Measurements from ENCODE around the gene CAMTA2. TPM values are rescaled to one million over a fixed set of nuclear protein-coding genes. Genes with fewer than 3 reads are reported as not detected.

The CAMTA2 gene
- total and polyA plus RNA-seq, 2 donors from 2014 or later: 40.1 to 47.1 TPM

DNA sequence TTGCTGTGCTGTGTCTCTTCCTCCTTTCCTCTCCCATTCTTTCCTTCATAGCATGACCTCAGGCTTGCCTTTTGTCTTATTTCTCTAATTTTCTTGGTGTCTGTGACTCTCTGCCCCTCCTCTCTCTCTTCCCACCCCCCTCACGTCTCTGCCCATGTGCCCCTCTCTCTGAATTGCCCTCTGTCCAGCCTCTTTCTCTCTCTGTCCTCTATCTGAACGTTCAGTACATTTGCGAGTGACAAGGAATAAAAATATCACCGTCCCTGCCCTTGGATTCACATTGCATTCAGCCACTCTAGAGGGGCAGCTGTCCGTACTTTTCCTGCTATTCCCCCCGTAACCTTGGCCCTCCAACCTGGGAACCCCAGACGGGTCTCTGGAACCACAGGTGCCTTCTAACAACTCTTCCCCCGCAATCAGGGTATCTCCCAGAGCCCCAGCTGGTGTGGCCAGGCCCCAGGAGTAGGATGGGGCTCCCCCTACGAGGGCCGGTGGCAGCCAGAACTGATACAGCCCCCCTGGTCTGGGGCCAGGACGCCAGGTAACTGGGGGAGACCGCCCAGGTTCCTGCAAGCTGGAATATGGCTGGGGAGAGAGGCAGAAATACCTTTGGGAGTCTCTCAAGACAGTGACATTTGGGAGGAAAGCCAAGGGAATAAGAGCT, 12.1 kb upstream of the CAMTA2 start:
- Histone ChIP-seq H3K9me3 (ENCODE audit: control insufficient read depth in 2 of 3, insufficient read depth in 1 of 3, low read length in 3 of 3) (no peaks in the 10 kb centered on the region), H3K4me1 (ENCODE audit: control insufficient read depth in 2 of 3, insufficient read depth in 2 of 3, low read depth in 1 of 3, low read length in 3 of 3) (peaks cover 0 to 20% (median 4%) of the 10 kb centered on the region in 3 donors), H3K27me3 (ENCODE audit: control insufficient read depth, insufficient read depth, low read length) (no peaks in the 10 kb centered on the region), H3K27ac (ENCODE audit: low read depth in 2 of 2, low read length in 2 of 2) (peak overlapping the region in 1 of 2 donors; percentile 8), H3K36me3 (ENCODE audit: control insufficient read depth in 2 of 3, insufficient read depth in 3 of 3, low read length in 3 of 3) (peaks cover 2 to 32% (median 26%) of the 10 kb centered on the region in 3 donors), H3K4me3 (ENCODE audit: low read length in 3 of 3) (peak overlapping the region in 2 of 3 donors; percentile 69 to 91), H3K9ac (ENCODE audit: low read length in 3 of 3) (peak overlapping the region in 2 of 3 donors; percentile 18 to 43)
- TF ChIP-seq, protein P1, sequence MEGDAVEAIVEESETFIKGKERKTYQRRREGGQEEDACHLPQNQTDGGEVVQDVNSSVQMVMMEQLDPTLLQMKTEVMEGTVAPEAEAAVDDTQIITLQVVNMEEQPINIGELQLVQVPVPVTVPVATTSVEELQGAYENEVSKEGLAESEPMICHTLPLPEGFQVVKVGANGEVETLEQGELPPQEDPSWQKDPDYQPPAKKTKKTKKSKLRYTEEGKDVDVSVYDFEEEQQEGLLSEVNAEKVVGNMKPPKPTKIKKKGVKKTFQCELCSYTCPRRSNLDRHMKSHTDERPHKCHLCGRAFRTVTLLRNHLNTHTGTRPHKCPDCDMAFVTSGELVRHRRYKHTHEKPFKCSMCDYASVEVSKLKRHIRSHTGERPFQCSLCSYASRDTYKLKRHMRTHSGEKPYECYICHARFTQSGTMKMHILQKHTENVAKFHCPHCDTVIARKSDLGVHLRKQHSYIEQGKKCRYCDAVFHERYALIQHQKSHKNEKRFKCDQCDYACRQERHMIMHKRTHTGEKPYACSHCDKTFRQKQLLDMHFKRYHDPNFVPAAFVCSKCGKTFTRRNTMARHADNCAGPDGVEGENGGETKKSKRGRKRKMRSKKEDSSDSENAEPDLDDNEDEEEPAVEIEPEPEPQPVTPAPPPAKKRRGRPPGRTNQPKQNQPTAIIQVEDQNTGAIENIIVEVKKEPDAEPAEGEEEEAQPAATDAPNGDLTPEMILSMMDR (IDR thresholded peaks at IDR 0.05; ENCODE audit: borderline replicate concordance, extremely low read depth, insufficient read depth): no peak
- intact Hi-C loops (cut with DNase I): no loop called here
- FAIRE-seq (no peak), DNase-seq (no peak)

DNA sequence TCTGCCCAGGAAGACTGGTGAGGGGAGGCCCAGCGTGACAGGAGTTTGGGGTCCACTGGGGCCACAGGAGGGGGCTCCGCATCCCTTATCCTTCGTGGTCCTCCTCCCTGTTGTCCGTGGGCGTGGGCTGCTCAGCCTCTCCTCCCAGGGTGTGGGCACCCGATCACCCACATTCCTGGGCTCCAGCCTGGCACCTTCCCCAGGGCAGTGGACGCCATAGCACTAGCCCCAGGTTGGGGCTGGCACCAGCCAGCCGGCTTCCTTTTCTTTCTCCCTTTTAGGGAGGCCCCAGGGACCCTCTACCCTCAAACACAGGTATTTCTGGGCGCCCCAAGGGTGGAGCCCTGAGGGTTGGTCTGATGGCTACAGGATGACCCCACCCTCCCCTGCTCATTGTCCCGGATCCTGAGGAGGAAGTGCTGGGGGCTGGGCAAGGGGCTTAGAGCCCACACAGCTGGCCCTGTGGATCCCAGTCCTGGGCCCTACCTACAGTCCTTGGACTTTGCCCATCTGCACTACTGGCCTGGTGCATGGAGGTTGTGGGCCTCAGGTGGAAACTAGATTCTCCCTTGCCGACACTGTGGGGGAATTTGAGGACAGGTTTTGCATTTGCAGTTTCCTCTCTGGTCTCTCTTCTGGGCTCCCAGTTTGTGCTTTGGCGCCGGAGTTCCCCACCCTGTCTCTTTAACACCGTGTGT, 11.4 kb upstream of the CAMTA2 start:
- TF ChIP-seq, protein P1 (IDR thresholded peaks at IDR 0.05; ENCODE audit: borderline replicate concordance, extremely low read depth, insufficient read depth): no peak
- FAIRE-seq (no peak), DNase-seq (peak in 4 of 5 donors; percentile 18 to 83 (median 49))
- H3K9ac ChIP-seq (ENCODE audit: low read length in 3 of 3): peak overlapping the region; percentile 43 to 79 (median 57)
- H3K4me3 ChIP-seq (ENCODE audit: low read length in 3 of 3): peak overlapping the region; percentile 69 to 91 (median 81)
- H3K27me3 ChIP-seq (ENCODE audit: control insufficient read depth, insufficient read depth, low read length): no peaks in the 10 kb centered on the region
- intact Hi-C loops (cut with DNase I): no loop called here
- H3K9me3 ChIP-seq (ENCODE audit: control insufficient read depth in 2 of 3, insufficient read depth in 1 of 3, low read length in 3 of 3): no peaks in the 10 kb centered on the region
- peak overlapping the region in 1 of 2 donors; percentile 8 for H3K27ac ChIP-seq (ENCODE audit: low read depth in 2 of 2, low read length in 2 of 2)
- H3K4me1 ChIP-seq (ENCODE audit: control insufficient read depth in 2 of 3, insufficient read depth in 2 of 3, low read depth in 1 of 3, low read length in 3 of 3): peaks cover 0 to 20% (median 4%) of the 10 kb centered on the region in 3 donors
- peaks cover 0 to 25% (median 20%) of the 10 kb centered on the region in 3 donors for H3K36me3 ChIP-seq (ENCODE audit: control insufficient read depth in 2 of 3, insufficient read depth in 3 of 3, low read length in 3 of 3)

DNA sequence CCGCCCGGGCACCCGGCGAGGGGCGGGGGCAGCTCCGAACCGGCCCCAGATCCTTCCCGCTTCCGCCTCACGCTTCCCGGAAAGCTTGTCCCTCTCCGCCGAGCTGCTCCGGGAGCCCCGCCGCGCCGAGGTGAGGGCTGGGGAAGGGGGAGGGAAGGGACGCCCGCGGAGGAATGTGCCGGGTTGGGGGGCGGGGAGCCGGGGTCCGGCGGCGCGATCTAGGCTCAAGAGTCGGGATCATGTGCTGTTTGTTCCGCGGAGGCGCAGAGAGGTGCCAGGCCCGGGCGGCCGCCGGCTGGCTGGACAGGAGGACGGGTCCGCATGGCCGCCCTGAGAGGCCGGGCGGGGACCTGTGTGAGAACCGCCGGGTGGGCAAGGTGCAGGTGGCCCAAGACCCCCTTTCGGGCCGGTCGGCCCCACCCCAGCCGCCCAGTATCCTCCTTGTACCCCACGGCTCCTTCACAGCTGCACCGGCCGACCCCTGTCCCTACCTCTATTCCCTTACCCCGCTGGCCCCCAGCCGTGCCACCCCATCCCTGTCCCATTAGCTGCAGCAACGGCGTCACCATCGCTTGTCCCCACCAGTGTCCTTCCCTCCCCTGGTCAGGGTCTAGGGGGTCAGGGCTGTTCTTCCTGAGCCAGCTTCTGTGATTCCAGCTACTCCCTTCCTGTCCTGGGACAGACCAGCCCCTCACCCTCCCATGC, 10.7 kb upstream of the CAMTA2 start:
- no peak for FAIRE-seq

More for the DNA sequence above, 10.7 kb upstream of the CAMTA2 start:
- Histone ChIP-seq H3K4me1 (ENCODE audit: control insufficient read depth in 2 of 3, insufficient read depth in 2 of 3, low read depth in 1 of 3, low read length in 3 of 3) (peaks cover 0 to 20% (median 4%) of the 10 kb centered on the region in 3 donors), H3K9me3 (ENCODE audit: control insufficient read depth in 2 of 3, insufficient read depth in 1 of 3, low read length in 3 of 3) (no peaks in the 10 kb centered on the region), H3K4me3 (ENCODE audit: low read length in 3 of 3) (peak overlapping the region; percentile 69 to 91 (median 81)), H3K27me3 (ENCODE audit: control insufficient read depth, insufficient read depth, low read length) (no peaks in the 10 kb centered on the region), H3K9ac (ENCODE audit: low read length in 3 of 3) (peak overlapping the region; percentile 43 to 79 (median 57)), H3K27ac (ENCODE audit: low read depth in 2 of 2, low read length in 2 of 2) (peak overlapping the region in 1 of 2 donors; percentile 67), H3K36me3 (ENCODE audit: control insufficient read depth in 2 of 3, insufficient read depth in 3 of 3, low read length in 3 of 3) (peaks cover 0 to 18% (median 13%) of the 10 kb centered on the region in 3 donors)
- TF ChIP-seq, protein P1 (IDR thresholded peaks at IDR 0.05; ENCODE audit: borderline replicate concordance, extremely low read depth, insufficient read depth): no peak
- intact Hi-C loops (cut with DNase I): no loop called here
- peak; percentile 72 to 89 (median 80) for DNase-seq
